Panc1 (cell line): ENCODE measurements around the gene ZBTB4. TPM values are rescaled to one million over a fixed set of nuclear protein-coding genes. Genes with fewer than 3 reads are reported as not detected.

Experiments used
- ATAC-seq: fragments of 200-7000 bp; cut with Tn5 transposase; 2 replicates; pipeline ENCODE4 v1.9.1; 2020; ENCODE audit warnings: mild to moderate bottlenecking, moderate library complexity
- BruUV-seq: library from RNA; stranded (reverse); fragments of 400-500 nt; replicated peaks from 2 replicates; lab custom pipeline; 2021; lab: Mats Ljungman, UMichigan
- CTCF ChIA-PET: fragments of 300-600 bp; sonication (Branson Sonifier 250); formaldehyde crosslinking; loops from one replicate; lab custom pipeline; 2022; ENCODE audit warnings: antibody characterized with exemption; lab: Charles Lee
- POLR2A ChIA-PET: fragments of 300-600 bp; sonication (Branson Sonifier 250); formaldehyde crosslinking; loops from one replicate; lab custom pipeline; 2022; ENCODE audit warnings: antibody characterized with exemption; lab: Charles Lee
- DNase-seq: peaks from one replicate; pipeline ENCODE4 v3.0.0-alpha.2; 2010; ENCODE audit warnings: low read depth, low spot score
- H3K27ac ChIP-seq: 2 replicates; pipeline ENCODE4 v1.5.1; 2011; ENCODE audit warnings: mild to moderate bottlenecking, low read length, inconsistent platforms
- H3K27me3 ChIP-seq: fragments of 200-500 bp; sonication (Bioruptor generic); 2 replicates; pipeline ENCODE4 v1.6.0; 2014; ENCODE audit warnings: low read length, inconsistent platforms; ENCODE audit not compliant: control insufficient read depth, insufficient read depth
- H3K36me3 ChIP-seq: fragments of 200-500 bp; sonication (Bioruptor generic); 2 replicates; pipeline ENCODE4 v1.5.1; 2014; ENCODE audit warnings: inconsistent platforms, mild to moderate bottlenecking, low read length, moderate library complexity; ENCODE audit not compliant: control insufficient read depth, insufficient read depth
- H3K4me1 ChIP-seq: 2 replicates; pipeline ENCODE4 v1.5.1; 2011; ENCODE audit warnings: inconsistent platforms, mild to moderate bottlenecking, low read length, moderate library complexity; ENCODE audit not compliant: control insufficient read depth, insufficient read depth
- H3K4me3 ChIP-seq, 2 experiments: 2 replicates each; pipeline ENCODE4 v1.5.1; 2011 to 2012; ENCODE audit warnings: low read depth in 2 of 2, low read length in 2 of 2, mild to moderate bottlenecking in 2 of 2, inconsistent platforms in 1 of 2, moderate library complexity in 1 of 2
- H3K9me3 ChIP-seq: fragments of 200-500 bp; sonication (Bioruptor generic); 2 replicates; pipeline ENCODE4 v1.5.1; 2014; ENCODE audit warnings: low read depth, mild to moderate bottlenecking, inconsistent platforms, low read length, moderate library complexity; ENCODE audit not compliant: control insufficient read depth, insufficient read depth
- POLR2AphosphoS5 ChIP-seq: IDR thresholded peaks from 2 replicates; pipeline ENCODE4 v1.6.1; 2012; ENCODE audit warnings: mild to moderate bottlenecking, low read depth, low read length, moderate library complexity
- SIN3A ChIP-seq: IDR thresholded peaks from 2 replicates; pipeline ENCODE4 v1.6.1; 2012; ENCODE audit warnings: low read depth, mild to moderate bottlenecking, low read length, moderate library complexity, borderline replicate concordance; ENCODE audit not compliant: insufficient read depth
- TCF7L2 ChIP-seq: IDR thresholded peaks from 2 replicates; pipeline ENCODE4 v1.6.1; 2011; ENCODE audit warnings: mild to moderate bottlenecking, low read depth, low read length, inconsistent platforms
- in situ Hi-C: cut with HindIII; loops from 2 replicates; pipeline ENCODE4 v1.10.0; 2016; ENCODE audit warnings: low sequenced_read_pairs, low pct_unique_long_range_greater_than_20kb
- intact Hi-C: fragments of 100-400 bp; cut with micrococcal nuclease; formaldehyde crosslinking; loops from one replicate; pipeline ENCODE4 v1.10.0; 2022; ENCODE audit not compliant: unreplicated experiment
- total RNA-seq: library from RNA; stranded (reverse); gene quantifications from one replicate; pipeline ENCODE4 v1.2.1, GENCODE V29; 2021; ENCODE audit not compliant: unreplicated experiment
- TF ChIP-seq, protein P1 (sequence below), 2 experiments: IDR thresholded peaks; 2 replicates each; pipeline ENCODE4 v1.6.1; 2011 to 2012; ENCODE audit warnings: low read depth in 2 of 2, control low read depth in 1 of 2, low read length in 1 of 2, mild to moderate bottlenecking in 1 of 2, moderate library complexity in 1 of 2; ENCODE audit not compliant: insufficient read depth in 1 of 2
- TF ChIP-seq, protein P2 (sequence below): fragments of 450-650 bp; IDR thresholded peaks from 2 replicates; pipeline ENCODE4 v1.5.1; 2017; ENCODE audit warnings: mild to moderate bottlenecking

ZBTB4 gene
- total RNA-seq, 1 experiment from 2014 or later = 24.9 TPM

DNA sequence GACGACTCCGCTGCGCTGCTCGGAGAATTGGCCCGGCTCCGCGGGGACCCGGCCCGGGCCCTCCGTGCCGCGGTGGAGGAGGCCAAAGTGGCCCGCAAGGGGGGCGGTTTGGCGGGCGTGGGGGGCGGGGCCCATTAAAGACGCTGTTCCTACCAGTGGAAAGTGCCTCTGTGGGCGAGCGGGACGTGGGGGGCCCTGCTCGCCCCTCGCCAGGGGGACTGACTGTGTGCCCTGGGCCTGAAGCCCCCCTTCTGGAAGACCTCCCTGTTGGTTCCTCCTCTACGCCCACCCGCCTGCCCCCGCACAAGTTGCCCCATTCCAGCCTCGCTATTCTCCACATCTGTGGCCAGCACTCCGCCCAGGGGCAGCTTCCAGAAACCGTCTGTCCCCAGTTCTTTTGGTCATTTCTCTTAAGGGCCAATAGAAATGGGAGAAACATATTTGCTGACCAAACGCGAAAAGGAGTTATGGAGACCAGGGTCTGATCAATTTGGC, 42.0 kb downstream of the ZBTB4 start:
- in situ Hi-C loops = no loop called here
- ATAC-seq (no peak), DNase-seq (no peak)
- Histone ChIP-seq H3K4me3 (peak overlapping the region; percentile 37 to 64), H3K4me1 (peaks cover 12% of the 10 kb centered on the region), H3K27me3 (no peaks in the 10 kb centered on the region), H3K9me3 (no peaks in the 10 kb centered on the region), H3K36me3 (no peaks in the 10 kb centered on the region), H3K27ac (0 out of 2 replicates have a peak overlapping the region, but pooled peaks have one; percentile 39)
- intact Hi-C loops = loop anchor here (10.0 kb wide), 1 partner anchor 83 kb away; the partner anchor contains the start of genes KCTD11 and TMEM95
- BruUV-seq = no TSS peak
- TF ChIP-seq, protein P1, sequence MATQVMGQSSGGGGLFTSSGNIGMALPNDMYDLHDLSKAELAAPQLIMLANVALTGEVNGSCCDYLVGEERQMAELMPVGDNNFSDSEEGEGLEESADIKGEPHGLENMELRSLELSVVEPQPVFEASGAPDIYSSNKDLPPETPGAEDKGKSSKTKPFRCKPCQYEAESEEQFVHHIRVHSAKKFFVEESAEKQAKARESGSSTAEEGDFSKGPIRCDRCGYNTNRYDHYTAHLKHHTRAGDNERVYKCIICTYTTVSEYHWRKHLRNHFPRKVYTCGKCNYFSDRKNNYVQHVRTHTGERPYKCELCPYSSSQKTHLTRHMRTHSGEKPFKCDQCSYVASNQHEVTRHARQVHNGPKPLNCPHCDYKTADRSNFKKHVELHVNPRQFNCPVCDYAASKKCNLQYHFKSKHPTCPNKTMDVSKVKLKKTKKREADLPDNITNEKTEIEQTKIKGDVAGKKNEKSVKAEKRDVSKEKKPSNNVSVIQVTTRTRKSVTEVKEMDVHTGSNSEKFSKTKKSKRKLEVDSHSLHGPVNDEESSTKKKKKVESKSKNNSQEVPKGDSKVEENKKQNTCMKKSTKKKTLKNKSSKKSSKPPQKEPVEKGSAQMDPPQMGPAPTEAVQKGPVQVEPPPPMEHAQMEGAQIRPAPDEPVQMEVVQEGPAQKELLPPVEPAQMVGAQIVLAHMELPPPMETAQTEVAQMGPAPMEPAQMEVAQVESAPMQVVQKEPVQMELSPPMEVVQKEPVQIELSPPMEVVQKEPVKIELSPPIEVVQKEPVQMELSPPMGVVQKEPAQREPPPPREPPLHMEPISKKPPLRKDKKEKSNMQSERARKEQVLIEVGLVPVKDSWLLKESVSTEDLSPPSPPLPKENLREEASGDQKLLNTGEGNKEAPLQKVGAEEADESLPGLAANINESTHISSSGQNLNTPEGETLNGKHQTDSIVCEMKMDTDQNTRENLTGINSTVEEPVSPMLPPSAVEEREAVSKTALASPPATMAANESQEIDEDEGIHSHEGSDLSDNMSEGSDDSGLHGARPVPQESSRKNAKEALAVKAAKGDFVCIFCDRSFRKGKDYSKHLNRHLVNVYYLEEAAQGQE (IDR thresholded peaks at IDR 0.05; ENCODE audit: insufficient read depth in 1 of 2, low read depth in 2 of 2, low read length in 1 of 2) = no peak
- no peak for TF ChIP-seq TCF7L2
- ChIA-PET POLR2A (interaction anchor here (0.7 kb wide), 1 partner anchor 8 kb away, joined by 4 read pairs; no protein-coding TSS in a partner anchor), CTCF (interaction anchor here (0.7 to 1.9 kb wide), 4 partner anchors 82 to 123 kb away, joined by 3 to 13 read pairs (median 7); partner anchors contain the start of gene TMEM95)

DNA sequence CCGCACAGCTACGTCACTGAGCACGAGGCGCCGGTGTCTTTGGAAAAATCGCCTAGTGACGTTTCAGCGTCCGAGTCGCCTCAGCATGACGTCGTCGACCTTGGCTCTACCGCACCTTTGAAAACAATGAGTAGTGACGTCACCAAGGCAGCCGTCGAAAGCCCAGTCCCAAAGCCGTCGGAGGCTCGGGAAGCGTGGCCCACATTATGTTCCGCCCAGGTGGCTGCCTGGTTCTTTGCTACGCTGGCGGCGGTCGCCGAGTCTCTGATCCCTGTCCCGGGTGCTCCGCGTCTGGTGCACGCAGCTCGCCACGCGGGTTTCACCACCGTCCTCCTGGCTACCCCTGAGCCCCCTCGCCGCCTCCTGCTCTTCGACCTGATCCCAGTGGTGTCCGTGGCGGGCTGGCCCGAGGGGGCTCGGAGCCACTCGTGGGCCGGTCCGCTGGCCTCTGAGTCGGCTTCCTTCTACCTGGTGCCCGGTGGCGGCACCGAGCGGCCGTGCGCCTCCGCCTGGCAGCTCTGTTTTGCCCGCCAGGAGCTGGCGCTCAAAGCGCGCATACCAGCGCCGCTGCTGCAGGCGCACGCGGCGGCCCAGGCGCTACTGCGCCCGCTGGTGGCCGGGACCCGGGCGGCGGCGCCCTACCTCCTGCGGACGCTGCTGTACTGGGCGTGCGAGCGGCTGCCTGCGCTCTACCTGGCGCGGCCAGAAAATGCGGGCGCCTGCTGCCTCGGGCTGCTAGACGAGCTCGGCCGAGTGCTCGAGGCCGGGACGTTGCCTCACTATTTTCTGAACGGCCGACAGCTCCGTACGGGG, 42.7 kb downstream of the ZBTB4 start:
- TF ChIP-seq TCF7L2 (peak; percentile 69), SIN3A (peak; percentile 70; the same call in 1 of the 2 replicates), POLR2AphosphoS5 (peak; percentile 27; the same call in 1 of the 2 replicates)
- TF ChIP-seq, protein P2, sequence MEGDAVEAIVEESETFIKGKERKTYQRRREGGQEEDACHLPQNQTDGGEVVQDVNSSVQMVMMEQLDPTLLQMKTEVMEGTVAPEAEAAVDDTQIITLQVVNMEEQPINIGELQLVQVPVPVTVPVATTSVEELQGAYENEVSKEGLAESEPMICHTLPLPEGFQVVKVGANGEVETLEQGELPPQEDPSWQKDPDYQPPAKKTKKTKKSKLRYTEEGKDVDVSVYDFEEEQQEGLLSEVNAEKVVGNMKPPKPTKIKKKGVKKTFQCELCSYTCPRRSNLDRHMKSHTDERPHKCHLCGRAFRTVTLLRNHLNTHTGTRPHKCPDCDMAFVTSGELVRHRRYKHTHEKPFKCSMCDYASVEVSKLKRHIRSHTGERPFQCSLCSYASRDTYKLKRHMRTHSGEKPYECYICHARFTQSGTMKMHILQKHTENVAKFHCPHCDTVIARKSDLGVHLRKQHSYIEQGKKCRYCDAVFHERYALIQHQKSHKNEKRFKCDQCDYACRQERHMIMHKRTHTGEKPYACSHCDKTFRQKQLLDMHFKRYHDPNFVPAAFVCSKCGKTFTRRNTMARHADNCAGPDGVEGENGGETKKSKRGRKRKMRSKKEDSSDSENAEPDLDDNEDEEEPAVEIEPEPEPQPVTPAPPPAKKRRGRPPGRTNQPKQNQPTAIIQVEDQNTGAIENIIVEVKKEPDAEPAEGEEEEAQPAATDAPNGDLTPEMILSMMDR = peak; percentile 99
- TF ChIP-seq, protein P1 (IDR thresholded peaks at IDR 0.05; ENCODE audit: insufficient read depth in 1 of 2, low read depth in 2 of 2, low read length in 1 of 2) = no peak
- peak; percentile 91 for DNase-seq
- H3K4me3 ChIP-seq = peak overlapping the region; percentile 64 to 80
- H3K4me1 ChIP-seq = peaks cover 12% of the 10 kb centered on the region
- no TSS peak for BruUV-seq
- intact Hi-C loops = loop anchor here (10.0 kb wide), 1 partner anchor 82 kb away; the partner anchor contains the start of genes KCTD11 and TMEM95
- H3K27me3 ChIP-seq = no peaks in the 10 kb centered on the region
- H3K9me3 ChIP-seq = no peaks in the 10 kb centered on the region
- peak overlapping the region; percentile 77 for H3K27ac ChIP-seq
- POLR2A ChIA-PET = interaction anchor here (0.5 to 1.1 kb wide), 5 partner anchors 8 to 87 kb away, joined by 3 to 4 read pairs (median 4); partner anchors contain the start of gene CHRNB1
- in situ Hi-C loops = no loop called here
- no peaks in the 10 kb centered on the region for H3K36me3 ChIP-seq
- ATAC-seq = peak; percentile 83
- CTCF ChIA-PET = interaction anchor here (0.6 to 1.9 kb wide), 6 partner anchors 18 to 124 kb away, joined by 3 to 13 read pairs (median 4); partner anchors contain the start of gene TMEM95
